Measurements from ENCODE around the gene TRAIP.
A peak's percentile ranks its signal among the peaks of the same experiment; 100 is the strongest.

The TRAIP gene, protein sequence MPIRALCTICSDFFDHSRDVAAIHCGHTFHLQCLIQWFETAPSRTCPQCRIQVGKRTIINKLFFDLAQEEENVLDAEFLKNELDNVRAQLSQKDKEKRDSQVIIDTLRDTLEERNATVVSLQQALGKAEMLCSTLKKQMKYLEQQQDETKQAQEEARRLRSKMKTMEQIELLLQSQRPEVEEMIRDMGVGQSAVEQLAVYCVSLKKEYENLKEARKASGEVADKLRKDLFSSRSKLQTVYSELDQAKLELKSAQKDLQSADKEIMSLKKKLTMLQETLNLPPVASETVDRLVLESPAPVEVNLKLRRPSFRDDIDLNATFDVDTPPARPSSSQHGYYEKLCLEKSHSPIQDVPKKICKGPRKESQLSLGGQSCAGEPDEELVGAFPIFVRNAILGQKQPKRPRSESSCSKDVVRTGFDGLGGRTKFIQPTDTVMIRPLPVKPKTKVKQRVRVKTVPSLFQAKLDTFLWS

DNA sequence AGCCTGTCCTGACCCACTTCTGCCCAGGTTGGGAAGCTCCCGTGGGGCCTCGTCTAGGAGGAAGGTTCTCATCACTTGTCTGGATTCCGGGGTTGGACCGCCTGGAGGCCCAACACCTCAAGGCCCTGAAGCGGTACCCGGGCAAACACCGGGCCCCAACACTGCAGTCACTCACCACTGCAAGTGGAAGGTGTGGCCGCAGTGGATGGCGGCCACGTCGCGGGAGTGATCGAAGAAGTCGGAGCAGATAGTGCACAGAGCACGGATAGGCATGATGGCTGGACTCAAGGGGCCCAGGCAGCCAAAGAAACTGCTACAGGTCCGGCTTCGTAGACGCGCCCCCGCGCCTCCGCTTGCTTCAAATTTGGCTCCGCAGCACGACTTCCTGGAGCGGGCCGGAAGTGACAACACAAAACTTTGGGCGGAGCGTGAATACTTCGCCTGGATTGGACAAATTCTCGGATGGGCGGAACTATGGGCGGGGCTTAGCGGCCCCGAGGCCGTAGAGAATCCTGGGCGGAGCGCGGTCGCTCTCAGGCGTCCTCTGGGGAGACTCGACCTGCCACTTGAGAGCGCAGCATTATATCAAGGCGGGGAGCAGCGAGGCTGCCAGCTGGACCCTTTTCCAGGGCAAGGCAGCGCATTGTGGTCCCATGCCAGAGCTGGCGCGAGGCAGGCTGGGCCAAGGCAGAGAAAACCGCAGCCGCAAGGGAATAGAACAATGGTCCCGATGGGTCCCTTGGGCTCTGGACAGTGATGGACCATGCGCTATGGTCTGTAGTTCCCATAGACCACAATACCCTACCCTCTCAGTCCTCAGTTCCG, at the start of gene TRAIP:
TRAIP (minus strand) TSS at position 384 of the 825 bp plus-strand sequence; CDS start at position 273, 111 bp downstream.
- DNase-seq, result peak; percentile 97

DNA sequence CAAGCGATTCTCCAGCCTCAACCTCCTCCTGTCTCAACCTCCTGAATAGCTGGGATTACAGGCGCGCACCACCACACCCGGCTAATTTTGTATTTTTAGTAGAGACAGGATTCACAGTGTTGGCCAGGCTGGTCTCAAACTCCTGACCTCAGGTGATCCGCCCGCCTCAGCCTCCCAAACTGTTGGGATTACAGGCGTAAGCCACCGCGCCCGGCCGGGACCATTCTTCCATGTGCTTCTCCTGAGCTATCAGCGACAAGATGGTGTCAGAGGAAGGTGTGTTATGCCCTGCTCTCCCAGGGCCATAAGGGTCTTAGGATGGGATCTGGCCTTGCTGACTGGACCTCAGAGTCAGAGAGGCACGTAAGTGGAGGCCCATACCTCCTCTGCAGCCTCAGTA, 48.1 kb upstream of the TRAIP start:
- DNase-seq, result peak; percentile 11

DNA sequence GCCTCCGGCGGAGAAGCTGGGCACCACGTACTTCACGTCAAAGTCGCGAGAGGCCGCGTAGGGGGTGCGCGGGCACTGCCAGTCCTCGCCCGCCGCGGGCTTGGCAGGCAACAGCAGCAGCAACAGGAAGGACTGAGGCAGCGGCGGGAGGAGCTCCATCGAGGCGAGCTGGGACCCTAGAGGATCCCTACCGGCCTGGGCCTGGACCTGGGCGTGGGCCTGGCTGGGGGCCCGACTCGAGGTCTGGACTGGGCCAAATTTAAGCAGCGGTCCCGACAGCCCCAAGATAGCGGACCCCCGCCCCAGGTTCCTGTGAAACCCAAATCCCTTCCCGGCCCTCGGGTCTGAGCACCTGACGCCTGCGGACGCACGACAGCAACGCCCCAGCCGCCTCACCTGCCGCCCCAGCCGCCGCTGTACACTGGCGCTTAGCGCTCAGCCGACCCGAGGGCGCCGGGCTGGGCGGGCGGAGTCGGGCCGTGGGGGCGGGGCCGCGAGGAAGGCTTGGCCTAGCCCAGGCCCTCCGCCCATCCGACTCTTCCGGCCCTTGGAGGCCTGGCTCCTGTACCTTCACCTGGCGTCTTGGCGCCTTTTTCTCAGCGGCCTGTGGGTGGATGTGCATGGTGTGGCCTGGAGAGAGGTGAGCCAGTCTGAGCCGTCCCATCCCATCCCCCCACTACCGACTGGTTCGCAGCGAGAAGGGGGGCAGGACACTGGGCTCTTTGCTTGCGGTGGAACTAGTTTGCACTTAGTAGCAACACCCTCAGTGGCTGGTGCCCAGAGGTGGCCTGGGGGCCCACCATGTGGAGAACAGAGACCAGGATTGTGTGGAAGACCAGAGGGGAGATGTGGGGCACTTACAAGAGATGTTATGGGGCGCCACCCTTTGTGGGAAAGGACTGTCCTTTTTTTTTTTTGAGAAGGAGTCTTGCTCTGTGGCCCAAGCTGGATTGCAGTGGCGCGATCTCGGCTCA, 47.4 kb upstream of the TRAIP start, which contains the start of gene MST1R:
MST1R (minus strand) TSS at position 423 of the 974 bp plus-strand sequence; CDS start at position 159, 264 bp downstream.
- DNase-seq, result peak; percentile 97

DNA sequence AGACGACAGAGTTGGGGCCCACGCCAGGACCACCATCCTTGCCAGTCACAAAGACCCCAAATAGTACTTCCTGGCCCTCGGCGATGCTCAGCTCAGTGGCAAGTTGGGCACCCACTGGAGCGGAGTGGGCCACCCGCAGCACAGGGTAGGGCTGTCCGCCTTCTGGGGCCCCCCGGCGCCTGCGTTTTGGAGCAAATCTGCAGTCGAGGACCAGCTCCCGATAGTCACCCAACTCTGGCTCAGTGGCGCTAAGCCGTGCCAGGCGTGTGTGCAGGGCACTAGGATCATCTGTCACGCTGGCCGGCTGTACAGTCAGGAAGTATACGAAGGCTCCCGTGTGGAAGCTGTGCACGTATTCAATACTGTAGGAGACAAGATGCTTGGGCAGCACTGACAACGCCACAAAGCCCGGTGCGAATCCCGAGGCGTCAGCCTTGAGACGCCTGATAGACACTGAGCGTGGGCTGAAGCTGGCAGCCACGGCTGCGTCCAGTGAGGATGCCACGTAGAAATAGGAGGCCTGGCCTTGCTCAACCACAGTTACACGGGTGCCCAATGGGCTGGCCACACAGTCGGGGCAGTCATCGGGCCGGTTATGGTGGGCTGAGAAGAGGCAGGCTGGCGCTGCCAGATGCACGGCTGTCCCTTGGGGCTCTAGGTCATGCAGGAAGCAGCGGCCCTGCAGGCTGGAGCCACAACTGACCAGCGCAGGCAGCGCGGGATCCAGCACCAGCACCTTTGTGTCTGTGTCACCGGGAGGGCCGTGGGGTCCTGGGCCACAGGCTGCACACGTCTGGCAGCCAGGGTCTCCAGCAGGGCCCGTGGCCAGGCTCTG, 46.4 kb upstream of the TRAIP start:
- no peak for DNase-seq

DNA sequence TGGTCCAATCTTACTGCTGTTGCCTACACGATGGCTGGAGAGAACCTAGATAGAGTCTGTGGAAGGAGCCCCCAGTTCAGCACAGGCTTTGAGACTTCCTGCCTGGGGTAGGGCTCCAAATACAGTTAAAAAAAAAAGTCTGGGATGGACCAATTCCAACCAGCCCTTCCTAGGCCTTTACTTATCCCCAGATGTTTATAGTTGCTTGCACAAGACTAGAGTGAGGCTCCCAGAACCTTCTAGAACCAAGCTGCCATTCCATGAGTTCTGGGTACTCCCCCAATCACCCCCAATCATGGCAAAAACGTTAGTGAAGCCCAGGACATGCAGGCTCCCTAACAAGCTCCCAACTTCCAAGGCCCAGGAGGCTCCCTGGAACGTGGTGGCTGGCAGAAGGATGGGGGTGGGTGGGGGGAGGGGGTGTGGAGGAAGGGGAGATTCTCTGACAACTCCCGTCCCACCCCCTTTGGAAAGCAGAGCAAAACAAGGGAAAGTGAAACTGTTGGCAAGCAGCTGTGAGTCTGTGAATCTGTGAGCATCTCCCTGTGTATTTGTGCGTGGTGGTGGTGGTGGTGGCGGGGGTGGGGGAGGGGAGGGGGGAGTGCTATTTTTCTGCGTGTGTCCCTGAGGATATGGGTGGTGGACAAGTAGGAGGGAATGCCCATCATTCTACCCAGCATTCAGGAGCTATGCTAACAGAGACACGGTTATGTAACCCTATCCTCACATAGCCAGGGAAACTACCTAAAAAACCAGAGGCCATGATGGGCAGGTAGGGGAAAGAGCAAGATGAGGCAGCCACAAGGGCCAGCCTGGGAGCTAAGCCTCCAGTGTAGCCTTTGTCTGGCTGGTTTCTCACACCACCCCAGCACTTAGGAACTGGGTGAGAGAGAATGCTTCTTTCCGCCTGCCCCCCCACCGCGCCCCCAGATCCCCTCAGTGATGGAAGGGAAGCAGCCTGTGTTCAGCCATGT, 45.3 kb upstream of the TRAIP start:
- DNase-seq, result no peak

DNA sequence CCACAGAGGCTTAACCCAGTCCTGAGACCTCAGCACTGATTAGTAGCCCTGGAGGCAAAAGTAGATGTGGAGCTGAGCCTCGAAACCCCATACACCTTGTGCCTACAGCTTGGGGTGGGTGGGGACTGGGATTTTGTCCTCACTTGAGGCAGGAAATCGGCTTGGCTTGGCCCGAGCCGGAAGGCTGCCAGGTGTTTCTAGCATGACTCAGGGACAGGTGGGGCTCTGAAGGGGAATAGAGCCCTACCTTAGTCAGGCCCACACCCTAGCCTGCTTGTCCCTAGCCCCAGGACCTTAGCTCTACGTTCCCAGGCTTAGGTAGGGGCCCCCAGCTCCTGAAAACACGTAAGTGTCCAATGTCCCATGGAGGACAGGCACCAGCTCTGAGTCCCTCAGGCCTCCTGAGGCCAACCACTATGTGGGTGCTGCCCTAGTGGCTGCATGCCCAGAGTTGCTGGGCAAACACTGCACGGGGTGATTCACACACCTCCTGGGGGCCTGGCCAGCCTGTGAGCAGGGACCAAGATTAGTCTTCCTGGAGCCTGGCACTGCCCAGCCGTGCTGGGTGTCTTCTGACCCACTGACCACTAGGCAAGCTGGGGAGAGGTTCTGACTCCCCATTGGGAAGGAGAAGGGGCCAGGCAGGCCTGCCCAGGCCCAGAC, 44.3 kb upstream of the TRAIP start:
- peak; percentile 97 for DNase-seq

DNA sequence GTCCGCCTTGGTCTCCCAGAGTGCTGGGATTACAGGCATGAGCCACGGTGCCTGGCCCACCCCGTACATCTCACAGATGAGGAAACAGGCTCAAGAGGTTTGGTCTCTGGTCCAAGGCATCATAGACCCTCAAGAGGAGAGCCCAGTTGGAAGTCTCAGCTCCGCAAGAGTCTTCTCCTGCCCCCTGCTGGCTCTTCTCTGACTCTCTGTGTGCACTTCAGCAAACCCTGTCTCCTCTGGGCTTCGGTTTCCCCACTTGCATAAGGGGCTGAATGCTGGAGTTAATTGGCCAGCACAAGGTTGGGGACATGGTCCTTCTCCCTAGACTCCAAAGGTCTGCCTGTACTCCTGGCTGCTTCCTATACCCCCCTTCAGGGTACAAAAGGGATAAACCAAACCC, 43.5 kb upstream of the TRAIP start:
- peak; percentile 75 for DNase-seq

DNA sequence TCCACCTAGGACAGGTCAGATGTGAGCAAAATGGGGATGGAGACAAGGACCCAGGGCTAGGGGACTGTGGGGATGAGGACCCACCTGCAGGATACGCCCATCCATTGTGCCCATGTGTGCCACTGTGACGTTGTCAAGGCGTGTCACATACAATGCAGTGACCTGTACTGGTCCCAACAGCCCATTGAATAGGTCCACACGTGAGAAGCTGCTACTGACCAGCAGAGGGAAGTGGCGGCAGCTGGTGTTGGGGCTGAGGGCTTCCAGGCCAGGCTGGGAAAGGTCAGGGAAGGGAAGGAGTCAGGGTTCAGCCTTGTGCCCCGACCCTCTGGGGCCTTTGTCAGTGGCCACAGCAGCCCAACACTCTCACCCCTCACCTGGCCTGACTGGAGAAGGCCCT, 42.6 kb upstream of the TRAIP start:
- no peak for DNase-seq

DNA sequence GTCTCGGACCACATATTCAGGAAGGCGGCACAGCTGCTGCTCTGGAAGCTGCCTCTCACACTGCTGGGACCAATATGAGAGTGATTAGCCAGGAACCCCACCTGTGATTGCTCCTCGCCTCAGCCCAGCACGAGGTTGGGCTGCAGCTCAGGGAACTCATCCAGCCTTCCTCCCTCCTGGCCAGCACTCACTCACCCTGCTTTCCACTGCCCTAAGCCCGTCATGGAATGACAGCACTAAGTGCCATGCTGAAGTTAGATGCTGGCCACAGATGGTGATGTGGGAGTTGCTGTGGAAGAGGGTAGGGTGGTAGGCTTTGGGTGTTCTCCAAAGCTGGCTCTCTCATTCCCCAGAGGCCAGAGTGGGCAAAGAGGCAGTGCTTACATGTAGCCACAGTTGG, 40.0 kb upstream of the TRAIP start:
- DNase-seq, result no peak

DNA sequence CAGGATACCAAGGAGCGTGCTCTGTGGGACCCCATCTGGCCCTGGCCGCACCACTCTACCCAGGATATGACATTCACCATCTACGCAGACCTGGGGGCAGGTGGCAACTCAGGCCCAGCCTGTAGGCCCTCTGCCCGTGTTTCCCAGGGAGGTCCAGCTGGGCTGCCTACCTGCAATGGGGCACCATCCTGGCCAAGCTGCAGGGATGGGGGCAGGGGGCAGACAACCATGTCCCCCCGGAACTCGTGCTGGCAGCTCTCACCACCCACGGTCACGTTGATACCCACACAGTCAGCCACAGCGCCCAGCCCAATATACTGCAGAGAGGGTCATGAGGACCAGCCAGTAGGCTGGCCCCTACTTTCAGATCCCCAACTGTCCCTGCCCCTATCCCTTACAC, 39.4 kb upstream of the TRAIP start:
- no peak for DNase-seq

DNA sequence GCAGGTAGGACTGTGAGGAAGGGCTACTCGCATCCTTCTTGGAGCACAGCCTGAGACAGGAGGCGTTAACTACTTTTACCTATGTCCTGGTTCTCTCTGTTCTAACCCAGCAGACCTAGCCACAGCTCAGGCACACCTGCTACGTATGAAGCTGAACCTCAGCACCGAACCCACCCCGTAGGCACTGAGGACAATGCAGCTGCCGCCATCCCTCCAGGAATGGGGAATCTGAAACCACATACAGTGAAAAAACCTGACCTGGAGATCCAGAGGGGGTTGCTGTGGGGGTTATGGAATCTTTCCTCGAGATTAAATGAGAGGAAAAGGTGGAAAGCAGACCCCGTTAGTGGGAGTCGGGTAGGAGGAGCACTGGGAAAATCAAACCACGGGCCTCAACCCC, 32.9 kb upstream of the TRAIP start:
- DNase-seq, result no peak

DNA sequence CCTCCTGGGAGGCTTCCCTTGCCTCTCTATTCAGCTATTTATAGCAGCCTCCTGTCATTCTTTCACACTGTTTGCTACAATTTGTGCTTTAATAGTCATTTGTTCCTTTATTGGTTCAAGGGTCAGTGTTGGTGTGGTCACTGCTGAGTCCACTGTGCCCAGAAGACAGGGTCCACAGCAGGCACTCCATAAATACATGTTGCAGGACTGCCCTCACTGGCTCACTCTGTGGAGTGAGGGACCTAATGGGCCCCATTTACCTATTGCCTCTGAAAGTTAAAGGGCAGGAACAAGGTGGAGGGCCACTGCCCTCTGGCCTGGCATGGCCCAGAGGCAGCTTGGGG, 30.5 kb upstream of the TRAIP start:
- DNase-seq, result no peak

DNA sequence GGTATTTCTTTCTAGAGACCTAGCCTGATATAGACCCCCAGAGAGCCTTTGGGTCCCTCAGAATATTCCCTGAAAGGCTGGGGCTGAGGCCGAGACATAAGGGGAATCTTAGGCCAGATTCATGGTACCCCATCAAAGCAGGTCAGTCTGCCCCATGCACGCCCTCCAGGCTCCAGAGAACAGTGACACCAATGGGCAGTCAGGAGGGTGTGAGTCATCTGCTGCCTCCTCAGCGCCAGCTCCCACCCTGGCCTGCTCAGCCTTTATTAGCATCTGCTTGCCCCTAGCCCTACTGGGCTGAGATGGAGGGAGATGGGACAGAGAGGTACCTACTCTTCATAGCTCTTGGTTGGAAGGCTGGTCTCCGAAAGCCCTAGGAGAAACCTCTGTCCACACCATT, 27.6 kb upstream of the TRAIP start:
- no peak for DNase-seq

DNA sequence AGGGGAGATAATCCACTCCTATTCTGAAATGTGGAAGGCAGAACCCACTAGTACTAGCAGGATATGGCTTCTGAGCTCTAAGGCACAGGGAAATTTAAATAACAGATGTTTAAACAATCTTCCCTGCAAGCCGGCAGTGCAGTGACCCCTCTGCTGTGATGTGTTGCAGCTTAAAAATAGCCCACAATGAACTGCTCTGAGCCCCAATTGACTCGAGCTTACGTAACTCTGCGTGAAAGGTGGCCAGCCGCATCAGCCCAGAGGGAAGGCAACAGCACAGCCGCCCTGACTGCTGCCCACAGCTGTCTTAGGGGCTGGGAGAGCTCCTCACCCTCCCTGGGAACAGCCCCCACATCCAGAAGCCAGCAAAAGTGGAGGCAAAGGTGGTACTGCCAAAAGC, 25.8 kb upstream of the TRAIP start:
- DNase-seq, result no peak

DNA sequence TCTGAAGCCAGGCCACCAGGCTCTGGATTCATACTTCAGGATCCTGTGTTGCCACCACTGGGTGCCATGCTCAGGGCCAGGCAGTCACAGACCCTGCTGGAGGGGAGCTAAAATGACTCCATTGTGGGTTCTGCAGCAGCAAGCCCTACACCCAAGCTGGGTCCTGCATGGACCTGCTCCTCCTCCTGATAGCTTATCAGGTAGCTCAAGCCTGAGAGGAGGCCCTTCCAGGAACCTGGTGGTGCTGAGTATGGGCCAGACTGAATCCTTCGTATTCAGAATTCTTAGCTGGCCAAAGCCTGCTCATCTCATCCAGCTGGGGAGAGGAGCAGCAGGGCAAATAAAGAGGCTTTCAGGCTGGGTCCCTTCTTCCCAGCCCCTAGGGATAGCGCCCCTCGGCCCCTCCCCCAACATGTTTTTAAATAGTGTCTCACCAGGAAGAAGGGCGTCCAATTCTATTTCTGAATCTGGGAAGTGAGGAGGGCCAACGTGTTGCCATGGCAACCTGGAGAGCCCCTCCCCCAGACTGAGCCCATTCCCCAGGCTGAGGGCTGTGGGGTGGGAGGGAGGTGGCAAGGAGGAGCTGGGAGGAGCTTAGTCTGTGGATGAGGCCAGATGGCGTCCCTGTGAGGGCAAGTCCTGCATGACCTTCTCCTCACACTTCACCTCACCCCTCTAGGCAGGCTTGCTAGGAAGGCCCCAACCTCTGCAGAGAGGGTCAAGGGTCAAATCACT, 24.4 kb upstream of the TRAIP start:
- no peak for DNase-seq

DNA sequence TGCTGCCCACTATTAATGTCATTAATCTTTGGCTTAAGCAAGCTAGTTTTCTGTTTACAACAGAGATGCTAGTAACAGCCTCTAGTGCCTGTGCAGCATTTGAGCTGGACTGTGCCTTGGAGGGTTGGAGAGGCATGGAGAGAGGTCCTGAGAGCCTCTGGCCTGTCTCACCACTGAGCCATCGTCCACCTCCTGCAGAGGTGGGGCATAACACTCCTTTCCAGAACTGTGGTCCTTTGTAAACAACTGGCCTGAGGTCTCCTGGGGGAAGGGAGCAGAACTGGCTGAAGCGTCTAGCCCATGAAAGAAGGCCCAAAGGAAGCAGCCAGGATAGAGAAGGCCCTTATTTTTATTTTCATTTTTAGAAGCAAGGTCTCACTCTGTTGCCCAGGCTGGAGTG, 23.4 kb upstream of the TRAIP start:
- no peak for DNase-seq

DNA sequence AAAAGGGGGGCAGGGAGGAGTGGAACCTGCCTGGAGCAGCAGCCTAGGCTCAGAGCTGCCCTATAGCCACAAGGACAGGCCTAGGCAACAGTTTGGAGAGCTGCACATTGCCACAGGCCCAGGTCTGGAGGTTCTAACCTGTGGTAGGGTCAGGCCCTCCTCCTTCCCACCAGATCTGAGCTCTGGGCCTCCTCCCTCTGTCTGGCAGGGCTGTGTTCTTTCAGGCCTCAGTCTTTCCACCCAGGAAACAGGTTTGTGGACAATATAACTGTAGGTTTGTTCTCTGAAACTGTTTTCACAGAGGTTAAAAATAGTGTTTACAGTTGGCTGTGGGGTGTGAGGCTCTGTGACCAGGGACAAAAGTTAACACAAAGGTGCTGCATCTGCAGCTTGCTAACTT, 22.3 kb upstream of the TRAIP start:
- no peak for DNase-seq

DNA sequence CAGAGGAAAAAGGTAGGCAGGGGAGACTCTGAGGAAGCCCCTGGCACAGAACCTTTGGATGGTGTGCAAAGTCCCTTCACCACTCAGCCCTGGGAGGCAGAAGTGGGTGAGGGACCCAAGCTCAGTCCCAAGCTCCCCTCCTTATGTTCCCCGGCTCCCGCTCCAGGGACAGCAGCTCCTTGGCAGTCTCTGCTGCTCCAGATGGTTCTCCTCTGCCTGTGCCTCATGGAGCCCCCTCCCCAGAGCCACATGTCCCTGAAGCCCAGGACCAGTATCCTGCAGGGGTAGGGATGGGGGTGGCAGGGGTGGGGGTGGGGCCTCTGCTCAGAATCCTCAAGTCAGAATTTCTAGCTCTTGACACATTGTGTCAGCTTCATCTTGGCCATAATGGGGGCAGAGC, 21.4 kb upstream of the TRAIP start:
- DNase-seq, result no peak

DNA sequence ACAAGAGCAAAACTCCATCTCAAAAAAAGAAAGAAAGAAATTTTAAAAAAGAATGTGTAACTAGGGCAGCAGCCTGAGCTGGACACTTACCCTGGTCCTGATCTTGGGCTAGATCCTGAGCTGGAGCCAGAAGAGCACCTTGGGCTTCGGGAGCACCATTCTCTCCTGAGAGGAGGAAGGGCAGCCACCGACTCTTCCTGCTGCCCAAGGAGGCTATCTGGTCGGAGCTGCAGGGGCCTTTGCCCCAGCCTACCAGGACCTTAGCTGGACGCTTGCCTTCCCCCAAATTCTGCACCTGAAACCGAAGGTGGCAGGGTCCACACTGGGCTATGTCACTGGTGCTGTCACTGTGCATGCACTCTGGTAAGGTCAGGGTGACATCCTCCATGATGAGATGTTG, 20.2 kb upstream of the TRAIP start:
- DNase-seq, result no peak

All from 8988T (cell line).